Activated CD4-positive, alpha-beta memory T cell treated with anti-CD3 and anti-CD28 coated beads for 36 hours (primary cell): ENCODE data around the gene ZNF532. TPM values are rescaled to one million over a fixed set of nuclear protein-coding genes. Genes with fewer than 3 reads are reported as not detected.

Experiments
- CTCF ChIA-PET: fragments of 350-600 bp; sonication (Branson Sonifier 250); formaldehyde crosslinking; loops from one replicate; lab custom pipeline; 2021; ENCODE audit warnings: antibody characterized with exemption, inconsistent platforms; lab: Charles Lee
- POLR2A ChIA-PET: fragments of 350-600 bp; sonication (Branson Sonifier 250); formaldehyde crosslinking; loops from one replicate; lab custom pipeline; 2021; ENCODE audit warnings: antibody characterized with exemption; lab: Charles Lee
- DNase-seq: peaks from one replicate; pipeline ENCODE4 v3.0.0-alpha.2; 2020
- H3K27ac Mint-ChIP-seq: one replicate; pipeline ENCODE4 v1.8.0; 2021; ENCODE audit warnings: mixed read lengths
- H3K27me3 Mint-ChIP-seq: one replicate; pipeline ENCODE4 v1.8.0; 2021; ENCODE audit warnings: mixed read lengths
- H3K36me3 Mint-ChIP-seq: one replicate; pipeline ENCODE4 v1.8.0; 2021; ENCODE audit warnings: mixed read lengths
- H3K4me1 Mint-ChIP-seq: one replicate; pipeline ENCODE4 v1.8.0; 2021; ENCODE audit warnings: low read depth, mixed read lengths
- H3K4me3 Mint-ChIP-seq: one replicate; pipeline ENCODE4 v1.8.0; 2021; ENCODE audit warnings: mild to moderate bottlenecking, mixed read lengths
- H3K9me3 Mint-ChIP-seq: one replicate; pipeline ENCODE4 v1.8.0; 2021; ENCODE audit warnings: mixed read lengths
- intact Hi-C: fragments of 100-400 bp; cut with micrococcal nuclease; formaldehyde crosslinking; loops from one replicate; pipeline ENCODE4 v1.15.1; 2023
- total RNA-seq, 2 experiments: library from RNA; stranded (reverse); gene quantifications; one replicate each; pipeline ENCODE4 v1.2.3, GENCODE V29; 2021

ZNF532 gene
- total RNA-seq, 2 experiments from 2014 or later: 5.5 to 5.7 TPM

DNA sequence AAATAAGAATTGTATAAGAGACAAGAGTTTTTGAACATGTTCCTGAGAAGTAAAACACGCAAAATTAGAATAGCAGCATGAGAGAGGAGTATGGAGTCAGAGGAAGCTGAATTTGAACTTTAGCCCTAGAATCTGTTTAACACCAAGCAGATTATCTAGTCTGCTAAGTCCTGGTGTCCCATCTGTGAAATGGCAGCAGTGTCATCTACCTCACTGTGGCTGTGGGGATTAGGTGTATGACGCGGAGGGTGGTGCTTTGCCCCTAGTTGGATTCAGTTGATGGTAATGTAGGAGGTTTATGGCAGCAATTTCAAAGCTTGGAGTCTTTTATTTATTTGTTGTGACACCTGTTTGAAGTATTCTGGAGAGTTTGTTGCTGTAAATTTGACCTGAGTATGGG is 79.2 kb downstream of the ZNF532 start:
- H3K9me3 Mint-ChIP-seq: no peaks in the 10 kb centered on the region
- intact Hi-C loops: no loop called here
- H3K4me3 Mint-ChIP-seq: no peak overlapping the region

DNA sequence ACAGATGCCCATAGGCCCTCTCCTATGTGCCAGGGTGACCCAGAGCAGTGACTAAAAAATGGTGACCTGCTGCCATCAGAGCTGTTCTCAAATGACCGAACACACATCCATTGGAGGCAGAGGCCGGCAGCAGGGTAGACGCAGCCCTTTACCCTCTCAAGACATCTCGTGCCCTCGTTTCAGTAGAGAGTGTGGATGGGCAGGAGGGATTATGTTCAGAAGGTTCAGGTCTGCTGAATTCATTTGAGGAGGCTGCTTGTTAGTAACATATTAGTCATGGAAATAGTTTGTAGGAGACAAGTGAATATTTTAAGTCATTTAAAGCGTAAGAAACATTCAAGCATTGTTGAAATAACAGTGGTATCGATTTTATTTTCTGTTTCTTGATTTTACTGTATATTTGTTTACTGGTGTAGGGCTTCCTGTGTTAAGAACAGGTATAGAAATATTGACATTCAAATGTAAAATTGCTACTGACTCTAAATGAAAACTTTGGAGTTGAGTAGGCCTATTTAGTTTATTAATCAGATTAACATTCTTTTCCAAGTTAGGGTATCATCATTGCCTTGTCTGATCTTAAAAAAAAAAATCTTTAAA is 82.6 kb downstream of the ZNF532 start:
- DNase-seq: no peak
- POLR2A ChIA-PET: no interaction called here
- Mint-ChIP-seq H3K27me3 (peaks cover under 1% of the 10 kb centered on the region), H3K27ac (no peak overlapping the region), H3K4me3 (no peak overlapping the region), H3K4me1 (peaks cover 5% of the 10 kb centered on the region), H3K9me3 (no peaks in the 10 kb centered on the region), H3K36me3 (no peaks in the 10 kb centered on the region)
- CTCF ChIA-PET: no interaction called here
- intact Hi-C loops: no loop called here

More for the DNA sequence above, 79.2 kb downstream of the ZNF532 start:
- no peak for DNase-seq
- POLR2A ChIA-PET: no interaction called here
- Mint-ChIP-seq H3K27me3 (no peaks in the 10 kb centered on the region), H3K27ac (no peak overlapping the region), H3K4me1 (peaks cover 5% of the 10 kb centered on the region), H3K36me3 (no peaks in the 10 kb centered on the region)
- CTCF ChIA-PET: no interaction called here

DNA sequence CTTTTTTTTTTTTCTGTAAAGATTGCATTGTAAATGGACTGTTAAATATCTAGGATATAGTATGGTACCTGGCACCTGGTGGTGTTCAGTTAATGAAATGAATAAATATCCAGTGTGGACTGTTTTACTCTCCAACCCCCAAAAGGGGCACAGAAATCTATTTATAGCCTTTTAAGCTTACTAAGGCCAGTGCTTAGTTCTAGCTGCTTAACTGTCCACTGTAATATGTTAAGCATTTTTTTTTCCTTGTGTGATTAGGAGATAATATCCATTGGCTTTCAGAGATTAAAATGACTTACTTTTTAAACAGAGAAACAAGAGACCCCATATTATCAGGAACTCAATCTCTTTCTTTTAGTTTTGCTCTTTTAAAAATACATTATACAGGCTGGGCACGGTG is 84.4 kb downstream of the ZNF532 start:
- intact Hi-C loops: no loop called here
- Mint-ChIP-seq H3K4me1 (peaks cover 5% of the 10 kb centered on the region), H3K27me3 (peaks cover 1% of the 10 kb centered on the region), H3K27ac (no peak overlapping the region), H3K9me3 (no peaks in the 10 kb centered on the region), H3K4me3 (no peak overlapping the region), H3K36me3 (no peaks in the 10 kb centered on the region)
- ChIA-PET CTCF (no interaction called here), POLR2A (no interaction called here)
- DNase-seq: no peak

GRCh38 chr18:58951986-58952702 is 87.5 kb downstream of the ZNF532 start:
- intact Hi-C loops: no loop called here
- Mint-ChIP-seq H3K36me3 (no peaks in the 10 kb centered on the region), H3K4me1 (peaks cover 2% of the 10 kb centered on the region), H3K4me3 (no peak overlapping the region), H3K27ac (no peak overlapping the region), H3K9me3 (no peaks in the 10 kb centered on the region), H3K27me3 (peaks cover 1% of the 10 kb centered on the region)
- no peak for DNase-seq
- POLR2A ChIA-PET: no interaction called here
- CTCF ChIA-PET: no interaction called here

- CTCF ChIA-PET: no interaction called here
- H3K9me3 Mint-ChIP-seq: no peaks in the 10 kb centered on the region
- peaks cover 1% of the 10 kb centered on the region for H3K27me3 Mint-ChIP-seq
- no peak overlapping the region for H3K4me3 Mint-ChIP-seq
- intact Hi-C loops: no loop called here
- DNase-seq: no peak
- POLR2A ChIA-PET: no interaction called here
- no peaks in the 10 kb centered on the region for H3K4me1 Mint-ChIP-seq
- no peak overlapping the region for H3K27ac Mint-ChIP-seq
- no peaks in the 10 kb centered on the region for H3K36me3 Mint-ChIP-seq
Observed at GRCh38 chr18:58952858-58953257, 88.2 kb downstream of the ZNF532 start.

- peaks cover 1% of the 10 kb centered on the region for H3K27me3 Mint-ChIP-seq
- CTCF ChIA-PET: no interaction called here
Observed at GRCh38 chr18:58953627-58954026, 89.0 kb downstream of the ZNF532 start.

GRCh38 chr18:58955001-58955400 is 90.3 kb downstream of the ZNF532 start:
- intact Hi-C loops: no loop called here
- POLR2A ChIA-PET: no interaction called here
- peaks cover 1% of the 10 kb centered on the region for H3K27me3 Mint-ChIP-seq
- CTCF ChIA-PET: no interaction called here
- no peak for DNase-seq
- no peak overlapping the region for H3K27ac Mint-ChIP-seq
- H3K4me3 Mint-ChIP-seq: no peak overlapping the region
- H3K4me1 Mint-ChIP-seq: no peaks in the 10 kb centered on the region
- H3K9me3 Mint-ChIP-seq: no peaks in the 10 kb centered on the region
- H3K36me3 Mint-ChIP-seq: no peaks in the 10 kb centered on the region

More at GRCh38 chr18:58953627-58954026, 89.0 kb downstream of the ZNF532 start:
- Mint-ChIP-seq H3K4me3 (no peak overlapping the region), H3K9me3 (no peaks in the 10 kb centered on the region), H3K4me1 (no peaks in the 10 kb centered on the region), H3K27ac (no peak overlapping the region), H3K36me3 (no peaks in the 10 kb centered on the region)
- POLR2A ChIA-PET: no interaction called here
- intact Hi-C loops: no loop called here
- no peak for DNase-seq

GRCh38 chr18:58955738-58956137 is 91.1 kb downstream of the ZNF532 start:
- no peak overlapping the region for H3K27ac Mint-ChIP-seq
- ChIA-PET CTCF (no interaction called here), POLR2A (no interaction called here)
- no peaks in the 10 kb centered on the region for H3K9me3 Mint-ChIP-seq
- H3K36me3 Mint-ChIP-seq: no peaks in the 10 kb centered on the region
- H3K4me3 Mint-ChIP-seq: no peak overlapping the region
- peaks cover 1% of the 10 kb centered on the region for H3K27me3 Mint-ChIP-seq
- H3K4me1 Mint-ChIP-seq: no peaks in the 10 kb centered on the region
- intact Hi-C loops: no loop called here
- DNase-seq: no peak

DNA sequence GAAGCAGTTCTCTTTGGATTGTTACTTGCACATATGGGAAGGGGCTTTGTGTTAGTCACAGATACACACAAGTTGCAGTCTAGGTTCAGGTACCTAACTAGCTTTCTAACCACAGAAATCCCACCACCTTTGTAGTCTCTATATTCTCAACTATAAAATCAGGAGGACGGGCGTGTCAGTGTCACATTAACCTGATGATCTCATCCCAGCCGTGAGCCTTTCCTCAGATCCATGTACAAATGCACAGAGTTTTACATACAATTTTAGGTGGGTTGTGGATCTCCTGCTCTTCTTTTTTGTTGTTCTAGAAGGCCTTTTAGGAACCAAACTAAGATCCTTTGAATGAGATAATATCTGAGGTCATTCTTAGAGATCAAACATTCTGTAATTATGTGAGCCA is 94.0 kb downstream of the ZNF532 start:
- CTCF ChIA-PET: no interaction called here

GRCh38 chr18:58960508-58960907 is 95.8 kb downstream of the ZNF532 start:
- H3K9me3 Mint-ChIP-seq: no peaks in the 10 kb centered on the region
- intact Hi-C loops: no loop called here
- no peak for DNase-seq
- ChIA-PET CTCF (interaction anchor here (0.6 to 0.9 kb wide), 2 partner anchors 197 to 266 kb away, joined by 3 read pairs; no protein-coding TSS in a partner anchor), POLR2A (no interaction called here)
- H3K27ac Mint-ChIP-seq: no peak overlapping the region
- H3K36me3 Mint-ChIP-seq: no peaks in the 10 kb centered on the region
- no peak overlapping the region for H3K4me3 Mint-ChIP-seq
- peaks cover 2% of the 10 kb centered on the region for H3K4me1 Mint-ChIP-seq
- H3K27me3 Mint-ChIP-seq: peaks cover 2% of the 10 kb centered on the region

More for the DNA sequence above, 94.0 kb downstream of the ZNF532 start:
- no peak for DNase-seq
- intact Hi-C loops: no loop called here
- Mint-ChIP-seq H3K4me3 (no peak overlapping the region), H3K4me1 (no peaks in the 10 kb centered on the region), H3K36me3 (no peaks in the 10 kb centered on the region), H3K27ac (no peak overlapping the region), H3K9me3 (no peaks in the 10 kb centered on the region), H3K27me3 (peaks cover 2% of the 10 kb centered on the region)
- POLR2A ChIA-PET: no interaction called here

DNA sequence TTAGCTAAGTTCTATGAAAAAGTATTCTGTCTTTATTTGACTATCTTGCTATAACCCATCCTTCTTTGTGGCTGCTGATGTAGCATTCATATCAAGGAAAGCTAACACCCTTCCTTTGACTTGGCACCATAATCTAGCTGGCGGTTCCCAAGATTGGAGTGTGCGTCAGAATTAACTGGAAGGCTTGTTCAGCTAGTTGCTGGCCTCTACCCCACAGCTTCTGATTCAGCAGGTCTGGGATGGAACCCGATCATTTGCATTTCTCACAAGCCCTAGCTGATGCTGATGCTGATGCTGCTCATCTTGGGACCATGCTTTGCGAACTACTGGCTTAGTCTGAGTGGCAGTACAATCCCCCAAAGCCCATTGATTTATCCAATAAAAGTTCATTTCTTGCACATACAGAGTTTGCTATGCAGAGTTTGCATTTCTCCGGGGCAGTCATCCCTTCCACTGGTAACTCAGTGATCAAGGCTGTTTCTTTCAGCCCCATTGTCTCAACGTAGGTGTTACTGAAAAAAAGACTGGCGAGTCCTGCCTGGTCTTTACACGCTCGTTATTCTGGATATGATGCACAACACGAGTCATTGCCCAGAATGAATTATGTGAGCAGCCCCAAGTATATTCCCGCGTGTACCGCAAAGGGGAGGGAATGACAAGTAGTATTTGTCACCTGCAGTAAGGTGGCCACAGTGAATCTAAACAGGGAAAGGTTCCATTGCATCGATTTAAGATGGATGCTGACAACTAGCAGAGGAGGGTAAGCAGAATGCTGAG is 96.5 kb downstream of the ZNF532 start:
- CTCF ChIA-PET: interaction anchor here (0.9 kb wide), 1 partner anchor 197 kb away, joined by 3 read pairs; no protein-coding TSS in a partner anchor
- no peak overlapping the region for H3K27ac Mint-ChIP-seq
- peaks cover 2% of the 10 kb centered on the region for H3K27me3 Mint-ChIP-seq
- H3K9me3 Mint-ChIP-seq: no peaks in the 10 kb centered on the region
- peak; percentile 46 for DNase-seq
- intact Hi-C loops: no loop called here
- H3K4me3 Mint-ChIP-seq: no peak overlapping the region
- POLR2A ChIA-PET: no interaction called here
- H3K36me3 Mint-ChIP-seq: no peaks in the 10 kb centered on the region
- H3K4me1 Mint-ChIP-seq: peaks cover 2% of the 10 kb centered on the region

GRCh38 chr18:58962336-58962735 is 97.7 kb downstream of the ZNF532 start:
- peaks cover 2% of the 10 kb centered on the region for H3K4me1 Mint-ChIP-seq
- intact Hi-C loops: no loop called here
- peaks cover 2% of the 10 kb centered on the region for H3K27me3 Mint-ChIP-seq
- no peak overlapping the region for H3K4me3 Mint-ChIP-seq
- no peak for DNase-seq
- H3K27ac Mint-ChIP-seq: no peak overlapping the region
- ChIA-PET POLR2A (no interaction called here), CTCF (no interaction called here)
- no peaks in the 10 kb centered on the region for H3K36me3 Mint-ChIP-seq
- H3K9me3 Mint-ChIP-seq: no peaks in the 10 kb centered on the region
